ENCODE results near the gene GLRA3. TPM values are rescaled to one million over a fixed set of nuclear protein-coding genes. Genes with fewer than 3 reads are reported as not detected.

The GLRA3 gene
- total RNA-seq, 1 donor from 2014 or later: 0.22 TPM

DNA sequence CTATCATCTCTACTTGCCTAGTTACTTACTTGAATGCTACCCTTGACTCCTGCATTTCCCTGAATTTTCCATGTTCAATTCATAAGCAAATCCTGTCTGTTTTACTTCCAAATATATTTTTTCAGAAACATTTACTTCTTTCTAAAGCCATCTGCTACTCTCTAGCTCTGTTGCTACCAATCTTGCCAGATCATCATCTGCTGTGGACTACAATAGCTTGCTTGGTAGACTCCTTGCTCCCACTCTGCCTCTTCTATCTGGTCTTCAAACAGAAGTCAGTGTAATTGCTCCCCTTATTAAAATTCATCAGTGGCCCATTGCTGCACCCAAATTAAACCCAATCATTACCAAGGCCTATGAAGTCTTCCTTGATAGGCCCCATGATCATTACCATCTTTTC, 155.2 kb downstream of the GLRA3 start:
- no peaks in the 10 kb centered on the region for H3K36me3 Mint-ChIP-seq (ENCODE audit: low read depth)
- no peaks in the 10 kb centered on the region for H3K9me3 Mint-ChIP-seq
- no peak overlapping the region for H3K27ac Mint-ChIP-seq
- H3K27me3 Mint-ChIP-seq: no peaks in the 10 kb centered on the region
- ATAC-seq (ENCODE audit: low read depth) (no peak), DNase-seq (no peak)
- POLR2A ChIA-PET: no interaction called here
- intact Hi-C loops (cut with micrococcal nuclease): no loop called here
- H3K4me3 Mint-ChIP-seq: no peak overlapping the region
- TF ChIP-seq, protein P1, sequence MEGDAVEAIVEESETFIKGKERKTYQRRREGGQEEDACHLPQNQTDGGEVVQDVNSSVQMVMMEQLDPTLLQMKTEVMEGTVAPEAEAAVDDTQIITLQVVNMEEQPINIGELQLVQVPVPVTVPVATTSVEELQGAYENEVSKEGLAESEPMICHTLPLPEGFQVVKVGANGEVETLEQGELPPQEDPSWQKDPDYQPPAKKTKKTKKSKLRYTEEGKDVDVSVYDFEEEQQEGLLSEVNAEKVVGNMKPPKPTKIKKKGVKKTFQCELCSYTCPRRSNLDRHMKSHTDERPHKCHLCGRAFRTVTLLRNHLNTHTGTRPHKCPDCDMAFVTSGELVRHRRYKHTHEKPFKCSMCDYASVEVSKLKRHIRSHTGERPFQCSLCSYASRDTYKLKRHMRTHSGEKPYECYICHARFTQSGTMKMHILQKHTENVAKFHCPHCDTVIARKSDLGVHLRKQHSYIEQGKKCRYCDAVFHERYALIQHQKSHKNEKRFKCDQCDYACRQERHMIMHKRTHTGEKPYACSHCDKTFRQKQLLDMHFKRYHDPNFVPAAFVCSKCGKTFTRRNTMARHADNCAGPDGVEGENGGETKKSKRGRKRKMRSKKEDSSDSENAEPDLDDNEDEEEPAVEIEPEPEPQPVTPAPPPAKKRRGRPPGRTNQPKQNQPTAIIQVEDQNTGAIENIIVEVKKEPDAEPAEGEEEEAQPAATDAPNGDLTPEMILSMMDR (IDR thresholded peaks at IDR 0.05): no peak
- no peaks in the 10 kb centered on the region for H3K4me1 Mint-ChIP-seq
- CTCF ChIA-PET: no interaction called here

DNA sequence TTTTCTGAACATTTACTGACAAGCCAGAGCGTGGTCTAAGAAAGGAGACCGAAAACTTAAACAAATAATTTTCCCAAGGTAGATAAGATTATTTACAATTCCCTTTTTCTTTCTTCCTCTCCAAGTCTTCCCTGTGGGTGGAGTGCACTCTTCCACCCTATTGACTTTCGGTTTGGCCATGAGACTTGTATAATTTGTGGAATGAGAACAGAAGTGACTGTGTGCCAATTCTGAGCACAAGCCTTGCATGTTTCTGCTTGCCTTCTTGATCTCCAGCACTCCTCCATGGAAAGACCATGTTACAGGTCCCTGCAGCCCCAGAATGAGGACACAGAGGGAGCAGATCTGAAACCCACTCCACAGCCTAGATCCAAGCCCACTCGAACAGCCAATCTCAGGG, 156.8 kb downstream of the GLRA3 start:
- H3K4me1 Mint-ChIP-seq: no peaks in the 10 kb centered on the region
- no peak overlapping the region for H3K27ac Mint-ChIP-seq
- H3K4me3 Mint-ChIP-seq: no peak overlapping the region
- no peaks in the 10 kb centered on the region for H3K27me3 Mint-ChIP-seq
- intact Hi-C loops (cut with micrococcal nuclease): no loop called here
- ChIA-PET CTCF (no interaction called here), POLR2A (no interaction called here)
- ATAC-seq (ENCODE audit: low read depth): no peak
- H3K9me3 Mint-ChIP-seq: no peaks in the 10 kb centered on the region
- no peaks in the 10 kb centered on the region for H3K36me3 Mint-ChIP-seq (ENCODE audit: low read depth)
- TF ChIP-seq, protein P1 (IDR thresholded peaks at IDR 0.05): no peak
- no peak for DNase-seq

DNA sequence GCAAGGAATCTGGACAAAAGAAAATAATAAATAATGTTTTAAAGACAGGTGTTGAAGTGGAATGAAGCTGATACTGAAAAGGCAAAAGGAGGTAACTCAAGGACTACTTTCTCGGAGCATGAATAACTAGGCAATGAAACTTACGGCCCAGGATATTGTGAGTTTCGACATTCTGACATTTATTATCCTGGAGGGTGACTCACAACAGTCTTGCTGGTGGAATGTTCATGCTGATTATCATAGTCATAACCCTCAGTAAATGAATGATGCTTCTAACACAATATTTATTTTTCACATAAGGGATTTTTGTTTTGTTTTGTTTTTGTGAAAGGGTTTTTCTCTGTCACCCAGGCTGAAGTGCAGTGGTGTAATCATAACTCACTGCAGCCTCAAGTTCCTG, 159.8 kb downstream of the GLRA3 start:
- intact Hi-C loops (cut with micrococcal nuclease): no loop called here
- DNase-seq (no peak), ATAC-seq (ENCODE audit: low read depth) (no peak)
- POLR2A ChIA-PET: no interaction called here
- Mint-ChIP-seq H3K4me3 (no peak overlapping the region), H3K4me1 (no peaks in the 10 kb centered on the region), H3K36me3 (ENCODE audit: low read depth) (no peaks in the 10 kb centered on the region), H3K27me3 (no peaks in the 10 kb centered on the region), H3K9me3 (no peaks in the 10 kb centered on the region), H3K27ac (no peak overlapping the region)
- CTCF ChIA-PET: no interaction called here
- TF ChIP-seq, protein P1 (IDR thresholded peaks at IDR 0.05): no peak

DNA sequence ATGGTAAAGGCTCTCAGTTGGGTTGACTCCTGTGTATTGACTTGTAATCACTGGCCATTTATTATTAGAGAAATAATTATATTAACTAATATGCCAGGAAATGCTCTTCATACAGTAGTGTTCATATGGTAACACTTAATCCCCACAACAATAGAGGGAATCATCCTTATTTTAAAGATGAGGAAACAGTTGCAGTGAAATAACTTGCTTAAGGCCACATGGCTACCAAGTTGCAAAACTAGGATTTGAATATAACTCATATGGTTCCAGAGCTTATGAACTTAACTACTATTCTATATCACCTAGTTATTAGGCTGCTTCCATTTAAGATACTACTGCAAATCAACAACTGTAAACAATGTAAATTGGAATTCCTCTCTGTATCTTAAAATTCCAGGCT, 163.2 kb downstream of the GLRA3 start:
- H3K4me3 Mint-ChIP-seq: no peak overlapping the region
- H3K4me1 Mint-ChIP-seq: no peaks in the 10 kb centered on the region
- DNase-seq (no peak), ATAC-seq (ENCODE audit: low read depth) (no peak)
- intact Hi-C loops (cut with micrococcal nuclease): no loop called here
- no peaks in the 10 kb centered on the region for H3K27me3 Mint-ChIP-seq
- POLR2A ChIA-PET: no interaction called here
- no peaks in the 10 kb centered on the region for H3K9me3 Mint-ChIP-seq
- CTCF ChIA-PET: no interaction called here
- TF ChIP-seq, protein P1 (IDR thresholded peaks at IDR 0.05): no peak
- no peak overlapping the region for H3K27ac Mint-ChIP-seq
- no peaks in the 10 kb centered on the region for H3K36me3 Mint-ChIP-seq (ENCODE audit: low read depth)

DNA sequence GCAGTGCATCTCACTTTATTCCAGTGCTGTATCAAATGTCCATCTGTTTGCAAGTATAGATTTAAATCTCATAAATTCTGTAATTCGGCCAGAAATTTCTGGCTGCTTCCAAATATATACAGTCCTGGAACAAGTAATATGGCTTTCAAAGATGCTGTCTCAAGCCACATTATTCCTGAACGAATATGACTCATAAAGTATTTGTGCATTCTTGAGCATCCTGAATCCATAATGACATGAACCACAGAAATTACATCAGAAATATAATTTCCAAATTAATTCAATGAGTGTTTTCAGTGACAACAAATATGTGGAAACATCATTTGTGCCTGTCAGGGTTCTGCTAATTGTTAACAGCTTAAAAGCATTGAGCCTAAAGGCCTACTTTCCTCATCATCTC, 165.8 kb downstream of the GLRA3 start:
- no peak overlapping the region for H3K27ac Mint-ChIP-seq
- no peaks in the 10 kb centered on the region for H3K9me3 Mint-ChIP-seq
- H3K36me3 Mint-ChIP-seq (ENCODE audit: low read depth): no peaks in the 10 kb centered on the region
- POLR2A ChIA-PET: no interaction called here
- no peaks in the 10 kb centered on the region for H3K27me3 Mint-ChIP-seq
- TF ChIP-seq, protein P1 (IDR thresholded peaks at IDR 0.05): no peak
- CTCF ChIA-PET: no interaction called here
- no peak overlapping the region for H3K4me3 Mint-ChIP-seq
- intact Hi-C loops (cut with micrococcal nuclease): no loop called here
- DNase-seq (no peak), ATAC-seq (ENCODE audit: low read depth) (no peak)
- H3K4me1 Mint-ChIP-seq: no peaks in the 10 kb centered on the region
